MM.1S (cell line): ENCODE measurements around the gene HELB.

Source experiments
- DNase-seq: peaks from one replicate; pipeline ENCODE4 v3.0.0-alpha.2; 2015
- H2AFZ ChIP-seq: fragments of 300-600 bp; sonication (generic); 2 replicates; pipeline ENCODE4 v1.6.0; 2016; ENCODE audit warnings: antibody characterized with exemption, low read length
- H3F3A ChIP-seq: fragments of 300-600 bp; sonication (generic); 2 replicates; pipeline ENCODE4 v1.6.1; 2016; ENCODE audit warnings: mild to moderate bottlenecking, antibody characterized with exemption, low read length, moderate library complexity, mixed read lengths; ENCODE audit not compliant: insufficient read depth
- H3K27ac ChIP-seq: fragments of 300-600 bp; sonication (generic); 2 replicates; pipeline ENCODE4 v1.5.1; 2016; ENCODE audit warnings: mild to moderate bottlenecking, low read length
- H3K27me3 ChIP-seq: fragments of 300-600 bp; sonication (generic); replicated peaks from 2 replicates; pipeline ENCODE4 v1.6.0; 2016; ENCODE audit warnings: low read length; ENCODE audit not compliant: insufficient read depth
- H3K36me3 ChIP-seq: fragments of 300-600 bp; sonication (generic); replicated peaks from 2 replicates; pipeline ENCODE4 v1.6.1; 2016; ENCODE audit warnings: mild to moderate bottlenecking, low read length, mixed read lengths; ENCODE audit not compliant: insufficient read depth
- H3K4me1 ChIP-seq: fragments of 300-600 bp; sonication (generic); 2 replicates; pipeline ENCODE4 v1.6.1; 2016; ENCODE audit warnings: low read length, mixed read lengths
- H3K4me2 ChIP-seq: fragments of 300-600 bp; sonication (generic); 2 replicates; pipeline ENCODE4 v1.6.0; 2016; ENCODE audit warnings: low read depth, low read length
- H3K4me3 ChIP-seq: fragments of 300-600 bp; sonication (generic); 2 replicates; pipeline ENCODE4 v1.5.1; 2016; ENCODE audit warnings: low read length, mixed read lengths
- H3K79me2 ChIP-seq: fragments of 300-600 bp; sonication (generic); 2 replicates; pipeline ENCODE4 v1.6.1; 2016; ENCODE audit warnings: mixed run types, low read length, mixed read lengths
- H3K9ac ChIP-seq: fragments of 300-600 bp; sonication (generic); 2 replicates; pipeline ENCODE4 v1.6.1; 2016; ENCODE audit warnings: low read length, mixed read lengths
- H3K9me2 ChIP-seq: fragments of 300-600 bp; sonication (generic); replicated peaks from 2 replicates; pipeline ENCODE4 v1.6.1; 2016; ENCODE audit warnings: mild to moderate bottlenecking, low read length, mixed read lengths; ENCODE audit not compliant: insufficient read depth
- H3K9me3 ChIP-seq: fragments of 300-600 bp; sonication (generic); replicated peaks from 2 replicates; pipeline ENCODE4 v1.6.1; 2016; ENCODE audit warnings: mild to moderate bottlenecking, low read length, mixed read lengths; ENCODE audit not compliant: insufficient read depth
- H4K20me1 ChIP-seq: fragments of 300-600 bp; sonication (generic); 2 replicates; pipeline ENCODE4 v1.6.1; 2016; ENCODE audit warnings: mild to moderate bottlenecking, low read length, moderate library complexity, mixed read lengths; ENCODE audit not compliant: insufficient read depth
- EZH2 ChIP-seq: fragments of 300-600 bp; sonication (generic); optimal IDR thresholded peaks from 2 replicates; pipeline ENCODE3; 2017; ENCODE audit warnings: low read depth, mild to moderate bottlenecking, antibody characterized with exemption, low read length, mixed read lengths
- EZH2phosphoT487 ChIP-seq: fragments of 300-600 bp; sonication (generic); IDR thresholded peaks from 2 replicates; pipeline ENCODE4 v1.6.1; 2018; ENCODE audit warnings: antibody characterized with exemption, low read length
- TF ChIP-seq, protein P1 (sequence below): fragments of 300-600 bp; sonication (generic); IDR thresholded peaks from 2 replicates; pipeline ENCODE4 v1.5.1; 2016; ENCODE audit warnings: antibody characterized with exemption, low read length, mixed read lengths

The HELB gene

GRCh38 chr12:66331814-66332213 is 29.5 kb downstream of the HELB start:
- no peaks in the 10 kb centered on the region for H3K9me2 ChIP-seq
- no peak overlapping the region for H3K4me3 ChIP-seq
- no peaks in the 10 kb centered on the region for H3F3A ChIP-seq
- no peak overlapping the region for H3K9ac ChIP-seq
- H3K36me3 ChIP-seq, result no peaks in the 10 kb centered on the region
- H3K79me2 ChIP-seq, result no peaks in the 10 kb centered on the region
- no peak for TF ChIP-seq EZH2
- TF ChIP-seq EZH2phosphoT487, result no peak
- TF ChIP-seq, protein P1, sequence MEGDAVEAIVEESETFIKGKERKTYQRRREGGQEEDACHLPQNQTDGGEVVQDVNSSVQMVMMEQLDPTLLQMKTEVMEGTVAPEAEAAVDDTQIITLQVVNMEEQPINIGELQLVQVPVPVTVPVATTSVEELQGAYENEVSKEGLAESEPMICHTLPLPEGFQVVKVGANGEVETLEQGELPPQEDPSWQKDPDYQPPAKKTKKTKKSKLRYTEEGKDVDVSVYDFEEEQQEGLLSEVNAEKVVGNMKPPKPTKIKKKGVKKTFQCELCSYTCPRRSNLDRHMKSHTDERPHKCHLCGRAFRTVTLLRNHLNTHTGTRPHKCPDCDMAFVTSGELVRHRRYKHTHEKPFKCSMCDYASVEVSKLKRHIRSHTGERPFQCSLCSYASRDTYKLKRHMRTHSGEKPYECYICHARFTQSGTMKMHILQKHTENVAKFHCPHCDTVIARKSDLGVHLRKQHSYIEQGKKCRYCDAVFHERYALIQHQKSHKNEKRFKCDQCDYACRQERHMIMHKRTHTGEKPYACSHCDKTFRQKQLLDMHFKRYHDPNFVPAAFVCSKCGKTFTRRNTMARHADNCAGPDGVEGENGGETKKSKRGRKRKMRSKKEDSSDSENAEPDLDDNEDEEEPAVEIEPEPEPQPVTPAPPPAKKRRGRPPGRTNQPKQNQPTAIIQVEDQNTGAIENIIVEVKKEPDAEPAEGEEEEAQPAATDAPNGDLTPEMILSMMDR, result no peak
- DNase-seq, result no peak
- H3K27ac ChIP-seq, result no peak overlapping the region
- no peak overlapping the region for H3K4me2 ChIP-seq
- H3K4me1 ChIP-seq, result no peaks in the 10 kb centered on the region
- no peaks in the 10 kb centered on the region for H3K27me3 ChIP-seq
- no peaks in the 10 kb centered on the region for H3K9me3 ChIP-seq
- H4K20me1 ChIP-seq, result no peaks in the 10 kb centered on the region
- H2AFZ ChIP-seq, result no peak overlapping the region

DNA sequence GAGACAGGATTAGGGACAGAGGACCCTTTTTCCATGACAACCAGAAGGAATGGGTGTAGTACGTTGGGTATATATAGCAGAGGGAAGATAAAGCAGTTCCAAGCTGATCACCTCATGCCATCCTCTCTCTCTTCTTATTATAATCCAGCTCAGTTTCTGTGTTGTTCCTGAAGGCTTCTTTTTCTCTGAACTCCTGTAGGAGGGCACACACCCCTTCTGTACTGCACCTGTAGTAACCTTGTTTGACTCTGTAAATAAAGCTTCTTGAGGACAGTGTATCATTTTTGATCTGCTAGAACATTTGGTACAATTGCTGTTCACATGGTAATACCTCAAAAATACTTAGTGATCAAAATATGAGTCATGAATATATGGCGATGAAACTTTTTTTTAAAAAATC is 33.5 kb downstream of the HELB start:
- Histone ChIP-seq H2AFZ (no peak overlapping the region), H3K9me3 (no peaks in the 10 kb centered on the region), H4K20me1 (no peaks in the 10 kb centered on the region), H3K4me3 (no peak overlapping the region), H3K4me2 (no peak overlapping the region), H3K4me1 (no peaks in the 10 kb centered on the region), H3K9me2 (no peaks in the 10 kb centered on the region), H3K9ac (no peak overlapping the region), H3K27me3 (no peaks in the 10 kb centered on the region), H3F3A (no peaks in the 10 kb centered on the region), H3K27ac (no peak overlapping the region), H3K79me2 (no peaks in the 10 kb centered on the region), H3K36me3 (no peaks in the 10 kb centered on the region)
- DNase-seq, result no peak
- TF ChIP-seq EZH2phosphoT487 (no peak), EZH2 (no peak)
- TF ChIP-seq, protein P1, result no peak

DNA sequence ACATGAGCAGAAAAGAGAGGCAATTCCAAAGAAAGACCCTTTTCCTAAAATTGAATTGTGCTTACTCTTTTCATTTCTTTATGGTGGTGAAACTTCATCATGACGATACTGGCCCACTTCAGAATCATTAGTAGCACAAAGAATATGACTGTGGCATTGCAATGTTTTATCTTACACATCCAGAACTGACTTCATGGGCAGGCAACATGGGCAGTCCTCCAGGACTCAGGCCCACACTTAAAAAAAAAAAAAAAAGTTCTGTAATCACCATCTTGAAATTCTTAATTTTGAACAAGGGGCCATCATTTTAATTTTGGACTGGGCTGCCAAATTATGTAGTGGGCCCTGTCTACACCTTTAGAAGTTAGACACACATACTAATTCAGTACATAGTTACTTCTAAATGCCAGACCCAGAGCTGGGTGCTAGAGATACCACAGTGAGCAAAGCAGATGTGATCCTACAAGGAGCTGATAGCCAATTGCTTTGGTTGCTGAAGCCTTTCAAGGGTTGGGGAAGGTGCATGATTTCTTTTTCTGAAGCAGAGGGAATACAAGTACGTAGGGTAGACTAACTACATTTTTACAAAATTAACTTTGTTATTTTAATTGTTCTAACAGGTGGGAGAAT is 35.2 kb downstream of the HELB start:
- H3K4me3 ChIP-seq, result no peak overlapping the region
- no peaks in the 10 kb centered on the region for H4K20me1 ChIP-seq
- no peak for DNase-seq
- H3K27me3 ChIP-seq, result no peaks in the 10 kb centered on the region
- no peak overlapping the region for H3K9ac ChIP-seq
- no peaks in the 10 kb centered on the region for H3K4me1 ChIP-seq
- no peaks in the 10 kb centered on the region for H3K9me2 ChIP-seq
- H3K36me3 ChIP-seq, result no peaks in the 10 kb centered on the region
- H3F3A ChIP-seq, result no peaks in the 10 kb centered on the region
- H3K9me3 ChIP-seq, result no peaks in the 10 kb centered on the region
- no peaks in the 10 kb centered on the region for H3K79me2 ChIP-seq
- no peak for TF ChIP-seq EZH2phosphoT487
- TF ChIP-seq, protein P1, result no peak
- TF ChIP-seq EZH2, result no peak
- no peak overlapping the region for H3K4me2 ChIP-seq
- H3K27ac ChIP-seq, result no peak overlapping the region
- H2AFZ ChIP-seq, result no peak overlapping the region
